ENCODE results near the gene TLK1. TPM values are rescaled to one million over a fixed set of nuclear protein-coding genes. Genes with fewer than 3 reads are reported as not detected.

Gene TLK1
- total RNA-seq, 1 donor from 2014 or later = 50.2 TPM

GRCh38 chr2:171128461-171128860 lies 32.2 kb downstream of the TLK1 start:
- DNase-seq (ENCODE audit: low read depth) (no peak), FAIRE-seq (no peak)
- no peaks in the 10 kb centered on the region for H3K36me3 Mint-ChIP-seq (ENCODE audit: low read depth, unreplicated experiment)
- Histone ChIP-seq H3K79me2 (ENCODE audit: insufficient read depth, low read length) (peaks cover 99% of the 10 kb centered on the region), H3K27ac (ENCODE audit: low read depth, low read length) (no peak overlapping the region), H3K9me3 (ENCODE audit: insufficient read depth, low read depth, low read length) (no peaks in the 10 kb centered on the region), H3K36me3 (ENCODE audit: insufficient read depth, low read length) (no peaks in the 10 kb centered on the region), H4K20me1 (ENCODE audit: insufficient read depth, low read length) (peaks cover 79% of the 10 kb centered on the region), H3K9ac (ENCODE audit: low read length) (no peak overlapping the region), H3K4me2 (ENCODE audit: low read length) (no peak overlapping the region), H3K4me1 (ENCODE audit: insufficient read depth, low read length) (no peaks in the 10 kb centered on the region), H2AFZ (ENCODE audit: low read depth, low read length) (no peak overlapping the region), H3K27me3 (ENCODE audit: insufficient read depth, low read length) (no peaks in the 10 kb centered on the region), H3K4me3 (ENCODE audit: insufficient read depth, low read depth, low read length) (no peak overlapping the region)
- no peak overlapping the region for H3K4me3 Mint-ChIP-seq (ENCODE audit: unreplicated experiment)
- H3K4me1 Mint-ChIP-seq (ENCODE audit: low read depth, unreplicated experiment) = peaks cover 3% of the 10 kb centered on the region
- no peaks in the 10 kb centered on the region for H3K27me3 Mint-ChIP-seq (ENCODE audit: low read depth, unreplicated experiment)
- no peak for TF ChIP-seq EZH2 (IDR thresholded peaks at IDR 0.05; ENCODE audit: insufficient read depth, low read length)
- TF ChIP-seq, protein P1, sequence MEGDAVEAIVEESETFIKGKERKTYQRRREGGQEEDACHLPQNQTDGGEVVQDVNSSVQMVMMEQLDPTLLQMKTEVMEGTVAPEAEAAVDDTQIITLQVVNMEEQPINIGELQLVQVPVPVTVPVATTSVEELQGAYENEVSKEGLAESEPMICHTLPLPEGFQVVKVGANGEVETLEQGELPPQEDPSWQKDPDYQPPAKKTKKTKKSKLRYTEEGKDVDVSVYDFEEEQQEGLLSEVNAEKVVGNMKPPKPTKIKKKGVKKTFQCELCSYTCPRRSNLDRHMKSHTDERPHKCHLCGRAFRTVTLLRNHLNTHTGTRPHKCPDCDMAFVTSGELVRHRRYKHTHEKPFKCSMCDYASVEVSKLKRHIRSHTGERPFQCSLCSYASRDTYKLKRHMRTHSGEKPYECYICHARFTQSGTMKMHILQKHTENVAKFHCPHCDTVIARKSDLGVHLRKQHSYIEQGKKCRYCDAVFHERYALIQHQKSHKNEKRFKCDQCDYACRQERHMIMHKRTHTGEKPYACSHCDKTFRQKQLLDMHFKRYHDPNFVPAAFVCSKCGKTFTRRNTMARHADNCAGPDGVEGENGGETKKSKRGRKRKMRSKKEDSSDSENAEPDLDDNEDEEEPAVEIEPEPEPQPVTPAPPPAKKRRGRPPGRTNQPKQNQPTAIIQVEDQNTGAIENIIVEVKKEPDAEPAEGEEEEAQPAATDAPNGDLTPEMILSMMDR (IDR thresholded peaks at IDR 0.05; ENCODE audit: insufficient read depth, low read depth, low read length) = no peak
- H3K27ac Mint-ChIP-seq (ENCODE audit: unreplicated experiment) = no peak overlapping the region
- no peaks in the 10 kb centered on the region for H3K9me3 Mint-ChIP-seq (ENCODE audit: unreplicated experiment)

DNA sequence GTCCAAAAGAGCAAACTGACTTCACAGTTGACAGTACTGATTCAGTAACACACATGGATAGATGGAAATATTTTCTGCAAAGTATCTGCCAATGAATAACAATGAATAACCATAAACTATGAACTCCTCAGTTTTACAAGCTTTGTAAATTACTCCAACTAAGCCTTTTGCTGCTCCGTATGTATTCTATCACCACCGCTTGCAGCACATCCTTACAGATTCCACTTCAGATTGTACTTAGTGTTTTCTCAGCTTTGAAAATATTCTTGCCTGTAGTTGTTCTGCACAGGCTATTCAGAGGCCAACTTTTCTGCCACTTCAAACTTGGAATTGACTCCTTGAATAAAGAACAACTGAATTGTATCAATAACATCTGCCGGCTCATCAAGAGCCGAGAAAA lies 36.2 kb downstream of the TLK1 start:
- H3K4me1 Mint-ChIP-seq (ENCODE audit: low read depth, unreplicated experiment) = no peaks in the 10 kb centered on the region
- H3K36me3 Mint-ChIP-seq (ENCODE audit: low read depth, unreplicated experiment) = no peaks in the 10 kb centered on the region
- Histone ChIP-seq H3K4me1 (ENCODE audit: insufficient read depth, low read length) (no peaks in the 10 kb centered on the region), H3K27me3 (ENCODE audit: insufficient read depth, low read length) (no peaks in the 10 kb centered on the region), H3K9ac (ENCODE audit: low read length) (no peak overlapping the region), H3K4me2 (ENCODE audit: low read length) (no peak overlapping the region), H3K4me3 (ENCODE audit: insufficient read depth, low read depth, low read length) (no peak overlapping the region), H3K9me3 (ENCODE audit: insufficient read depth, low read depth, low read length) (no peaks in the 10 kb centered on the region), H4K20me1 (ENCODE audit: insufficient read depth, low read length) (peaks cover 80% of the 10 kb centered on the region), H3K36me3 (ENCODE audit: insufficient read depth, low read length) (no peaks in the 10 kb centered on the region), H3K27ac (ENCODE audit: low read depth, low read length) (no peak overlapping the region), H2AFZ (ENCODE audit: low read depth, low read length) (no peak overlapping the region), H3K79me2 (ENCODE audit: insufficient read depth, low read length) (peaks cover 98% of the 10 kb centered on the region)
- TF ChIP-seq, protein P1 (IDR thresholded peaks at IDR 0.05; ENCODE audit: insufficient read depth, low read depth, low read length) = no peak
- TF ChIP-seq EZH2 (IDR thresholded peaks at IDR 0.05; ENCODE audit: insufficient read depth, low read length) = no peak
- no peak overlapping the region for H3K4me3 Mint-ChIP-seq (ENCODE audit: unreplicated experiment)
- no peaks in the 10 kb centered on the region for H3K9me3 Mint-ChIP-seq (ENCODE audit: unreplicated experiment)
- DNase-seq (ENCODE audit: low read depth) = no peak
- H3K27me3 Mint-ChIP-seq (ENCODE audit: low read depth, unreplicated experiment) = no peaks in the 10 kb centered on the region
- no peak overlapping the region for H3K27ac Mint-ChIP-seq (ENCODE audit: unreplicated experiment)
- FAIRE-seq = no peak

- H3K9ac ChIP-seq (ENCODE audit: low read length) = no peak overlapping the region
- no peak overlapping the region for H2AFZ ChIP-seq (ENCODE audit: low read depth, low read length)
- Mint-ChIP-seq H3K4me3 (ENCODE audit: unreplicated experiment) (no peak overlapping the region), H3K4me1 (ENCODE audit: low read depth, unreplicated experiment) (no peaks in the 10 kb centered on the region), H3K9me3 (ENCODE audit: unreplicated experiment) (no peaks in the 10 kb centered on the region), H3K27me3 (ENCODE audit: low read depth, unreplicated experiment) (no peaks in the 10 kb centered on the region), H3K36me3 (ENCODE audit: low read depth, unreplicated experiment) (peaks cover 4% of the 10 kb centered on the region), H3K27ac (ENCODE audit: unreplicated experiment) (no peak overlapping the region)
- no peak for FAIRE-seq
- no peaks in the 10 kb centered on the region for H3K27me3 ChIP-seq (ENCODE audit: insufficient read depth, low read length)
- H4K20me1 ChIP-seq (ENCODE audit: insufficient read depth, low read length) = peaks cover 65% of the 10 kb centered on the region
- no peak for DNase-seq (ENCODE audit: low read depth)
- no peak overlapping the region for H3K27ac ChIP-seq (ENCODE audit: low read depth, low read length)
- TF ChIP-seq EZH2 (IDR thresholded peaks at IDR 0.05; ENCODE audit: insufficient read depth, low read length) = no peak
- TF ChIP-seq, protein P1 (IDR thresholded peaks at IDR 0.05; ENCODE audit: insufficient read depth, low read depth, low read length) = no peak
- H3K4me1 ChIP-seq (ENCODE audit: insufficient read depth, low read length) = peaks cover 3% of the 10 kb centered on the region
- H3K9me3 ChIP-seq (ENCODE audit: insufficient read depth, low read depth, low read length) = no peaks in the 10 kb centered on the region
- no peak overlapping the region for H3K4me3 ChIP-seq (ENCODE audit: insufficient read depth, low read depth, low read length)
- H3K4me2 ChIP-seq (ENCODE audit: low read length) = no peak overlapping the region
- H3K79me2 ChIP-seq (ENCODE audit: insufficient read depth, low read length) = peaks cover 77% of the 10 kb centered on the region
- H3K36me3 ChIP-seq (ENCODE audit: insufficient read depth, low read length) = no peaks in the 10 kb centered on the region
Observed at GRCh38 chr2:171109571-171109970, 51.1 kb downstream of the TLK1 start.

All from astrocyte (in vitro differentiated cells and primary cell).